Cerebellar cortex (tissue), 1 donor: ENCODE results near the gene SGCG.

ENCODE experiments used
- DNase-seq: peaks from one replicate; pipeline ENCODE4 v3.0.0-alpha.2; 2015; ENCODE audit warnings: low spot score

Gene SGCG

DNA sequence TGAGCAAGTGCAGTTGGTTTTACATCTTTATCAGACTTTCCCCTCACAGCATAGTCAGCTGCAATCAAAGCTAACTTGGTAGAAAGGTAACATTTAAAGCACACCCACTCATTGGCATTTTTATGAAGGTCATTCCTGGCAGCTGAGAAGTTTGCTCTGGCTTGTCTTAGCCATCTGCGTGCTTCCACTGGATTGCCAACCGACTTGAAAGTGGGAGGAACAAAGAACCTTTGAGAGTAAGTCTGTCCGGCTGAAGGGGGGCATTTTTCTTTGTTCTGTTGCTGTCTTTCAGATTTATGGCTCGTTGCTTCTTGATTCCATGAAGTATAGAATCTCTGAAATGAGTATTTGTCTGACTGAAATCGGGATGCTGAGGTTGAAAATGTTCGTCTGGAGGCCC lies 149.6 kb downstream of the SGCG start:
- DNase-seq: no peak

DNA sequence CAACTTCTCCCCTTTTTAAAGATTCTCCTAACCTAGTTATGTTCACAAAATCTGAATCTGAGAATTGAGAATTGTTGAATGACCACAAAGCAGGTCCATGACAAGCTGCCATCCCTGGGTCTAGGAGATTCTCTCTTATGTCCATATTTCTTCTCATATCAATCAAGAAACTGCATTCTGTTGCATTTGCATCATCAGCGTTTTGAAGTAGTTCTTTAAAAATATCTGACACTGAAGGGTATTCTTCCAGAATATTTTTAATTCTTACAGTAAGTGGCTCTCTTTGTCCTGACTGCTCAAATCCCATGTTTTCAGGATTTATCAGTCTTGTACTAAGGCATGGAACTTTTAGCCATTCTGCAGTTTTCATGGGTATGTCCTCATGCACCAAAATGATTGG lies 158.4 kb downstream of the SGCG start:
- DNase-seq: no peak

DNA sequence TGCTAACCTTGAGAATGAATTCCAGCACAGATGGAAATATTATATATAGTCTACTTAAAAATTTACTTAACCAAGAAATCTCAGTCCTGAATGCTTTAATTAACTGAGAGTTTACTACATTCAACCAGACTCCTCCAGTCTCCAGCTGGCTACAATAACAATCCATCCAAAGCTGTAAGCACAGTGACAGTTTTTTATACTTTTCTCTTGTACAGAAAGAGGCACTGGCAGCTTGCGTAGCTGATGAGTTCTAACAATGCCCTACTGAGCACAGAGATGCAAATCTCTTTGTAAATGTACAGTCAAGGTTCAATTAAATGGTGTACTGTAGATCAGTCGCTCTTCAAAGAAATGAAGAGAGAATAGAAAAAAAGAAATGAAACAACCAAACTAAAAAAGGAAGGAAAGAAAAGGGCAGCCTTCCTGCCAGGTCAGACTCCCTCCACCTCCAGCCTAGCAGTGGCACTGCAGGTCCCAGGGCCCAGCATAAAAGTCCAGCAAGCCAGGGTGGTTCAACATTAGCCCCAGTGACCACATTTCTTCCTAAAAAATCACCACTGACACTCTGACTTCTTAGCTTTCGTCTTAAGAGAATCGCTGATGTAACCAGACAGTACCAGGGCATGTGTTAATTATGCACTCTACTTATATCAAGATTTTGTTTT lies 164.3 kb downstream of the SGCG start:
- no peak for DNase-seq

- no peak for DNase-seq
Measured at GRCh38 chr13:23347601-23348000, 166.8 kb downstream of the SGCG start.

DNA sequence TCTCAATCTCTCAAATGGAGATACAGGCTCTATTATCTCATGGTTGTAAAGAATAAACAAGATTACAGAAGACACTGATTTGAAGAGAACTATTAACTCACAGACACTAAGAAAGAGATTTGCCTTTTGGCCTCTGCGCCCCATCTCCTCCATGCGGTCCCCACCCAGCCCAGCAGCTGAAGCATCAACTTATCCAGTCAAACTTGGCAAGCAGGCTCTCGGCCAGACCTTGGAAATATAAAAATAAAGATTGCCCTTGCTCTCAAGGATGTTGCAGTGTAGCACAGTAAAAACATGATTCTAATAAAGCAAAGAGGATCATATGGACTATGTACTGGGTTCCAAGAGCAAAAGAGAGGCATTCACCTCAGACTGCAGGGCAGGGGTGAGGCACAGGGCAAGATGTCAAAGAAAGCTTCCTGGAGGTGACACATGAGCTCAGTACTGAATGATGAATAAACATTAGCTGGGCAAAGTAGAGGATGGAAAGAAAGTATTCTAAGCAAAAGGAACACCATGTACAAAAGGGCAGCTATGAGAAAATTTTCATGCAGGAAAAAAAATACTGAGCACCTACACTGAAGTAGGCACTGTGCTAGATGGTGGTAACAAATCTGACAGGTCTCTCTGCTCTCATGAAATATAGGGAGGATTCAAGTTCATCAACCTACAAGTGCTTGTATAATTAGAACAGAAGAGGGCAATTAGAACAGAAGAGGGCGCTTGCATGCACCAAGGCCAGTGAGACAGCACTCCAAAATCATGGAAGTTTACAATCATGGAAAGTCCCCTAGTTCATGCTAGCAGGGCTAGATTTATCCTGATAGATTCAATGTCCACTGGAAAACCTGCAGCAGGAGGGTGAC lies 167.7 kb downstream of the SGCG start:
- no peak for DNase-seq

DNA sequence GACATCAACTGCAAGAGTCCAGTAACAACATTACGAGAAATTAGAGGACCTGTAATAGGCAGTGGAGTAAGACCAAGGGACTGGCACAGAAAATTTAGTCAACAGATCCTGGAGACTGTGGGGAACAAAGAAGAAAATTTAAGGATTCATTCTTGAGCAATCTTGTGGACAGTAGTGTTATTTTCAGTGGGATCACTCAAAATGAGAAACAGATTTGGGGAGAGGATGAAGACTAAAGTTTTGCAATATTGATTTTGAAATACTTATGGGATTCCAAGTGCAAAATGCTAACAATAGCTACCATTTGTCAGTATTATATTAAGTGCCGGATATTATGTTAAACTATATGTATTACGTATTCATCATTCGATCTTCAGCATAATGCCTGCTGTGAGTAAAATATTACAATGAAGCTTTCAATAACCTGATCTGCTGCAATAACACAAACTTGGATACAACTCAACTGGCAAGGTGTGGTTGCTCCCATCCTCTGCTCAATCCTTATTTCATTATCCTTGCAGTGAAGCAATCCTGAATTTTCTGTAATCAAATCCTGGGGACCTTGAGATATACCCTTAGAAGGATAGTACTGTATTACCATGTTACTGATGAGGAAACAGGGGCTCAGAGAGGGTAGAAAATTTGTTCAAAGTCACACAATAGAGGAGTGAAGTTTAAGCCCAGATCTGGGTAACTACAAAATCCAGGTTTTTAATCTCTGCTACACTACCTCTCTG lies 168.6 kb downstream of the SGCG start:
- DNase-seq: no peak

GRCh38 chr13:23350009-23350408 lies 169.2 kb downstream of the SGCG start:
- no peak for DNase-seq

- no peak for DNase-seq
Measured at GRCh38 chr13:23352161-23352560, 171.4 kb downstream of the SGCG start.

DNA sequence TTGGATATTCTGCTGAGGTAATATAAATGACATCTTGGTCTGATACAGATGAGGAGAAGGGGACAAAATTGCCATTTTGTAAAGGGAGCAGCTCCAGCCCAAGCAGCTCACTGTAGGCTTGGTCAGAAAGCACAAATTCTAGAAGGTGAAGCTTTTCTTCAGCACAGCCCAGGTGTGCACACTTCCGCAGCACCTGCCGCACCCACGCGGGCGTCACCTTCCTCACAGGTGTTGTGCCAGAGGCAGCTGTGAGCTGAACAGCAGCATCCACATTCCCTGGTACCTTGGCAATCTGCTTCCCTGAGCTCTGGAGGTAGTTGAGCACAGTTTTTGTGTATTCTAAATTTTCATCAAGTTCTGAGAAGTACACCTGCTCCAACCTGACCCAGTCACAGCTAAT lies 173.7 kb downstream of the SGCG start:
- DNase-seq: no peak

DNA sequence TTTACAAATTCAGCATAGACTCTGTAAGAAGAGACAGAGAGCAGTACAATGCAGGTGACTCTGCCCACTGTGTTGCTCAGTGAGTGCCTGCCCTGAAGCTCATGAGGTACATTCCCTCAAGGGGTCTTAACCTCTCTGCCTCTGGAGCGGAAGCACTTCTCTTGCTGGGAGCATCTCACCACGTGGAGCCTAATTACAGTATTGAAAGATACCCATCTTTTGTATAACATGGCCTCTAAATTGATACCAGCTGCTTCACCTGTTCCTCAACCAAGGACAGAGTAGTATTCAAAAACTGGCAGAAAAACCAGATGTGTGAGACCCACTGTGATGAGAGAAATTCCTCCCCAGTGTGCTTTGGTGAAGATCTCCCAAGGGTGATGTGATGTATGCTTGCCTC lies 175.6 kb downstream of the SGCG start:
- DNase-seq: no peak

DNA sequence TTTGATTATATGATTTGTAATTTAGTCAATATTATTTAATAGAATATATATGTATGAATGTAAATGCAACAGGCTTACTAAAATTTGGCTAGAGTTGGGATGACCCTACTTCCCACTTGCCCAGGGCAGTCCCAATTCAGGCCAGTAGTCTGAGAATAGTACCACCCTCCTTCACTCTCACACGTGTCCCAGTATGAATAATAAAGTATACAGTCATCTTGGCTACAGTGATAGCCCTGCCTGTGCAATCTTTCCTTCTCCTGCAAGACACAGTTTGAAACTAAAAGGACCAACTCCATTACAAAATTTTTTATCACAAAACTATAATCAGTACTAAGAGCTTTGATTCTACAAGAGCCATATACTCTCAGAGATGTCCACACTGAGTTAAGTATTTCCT lies 176.6 kb downstream of the SGCG start:
- no peak for DNase-seq

DNA sequence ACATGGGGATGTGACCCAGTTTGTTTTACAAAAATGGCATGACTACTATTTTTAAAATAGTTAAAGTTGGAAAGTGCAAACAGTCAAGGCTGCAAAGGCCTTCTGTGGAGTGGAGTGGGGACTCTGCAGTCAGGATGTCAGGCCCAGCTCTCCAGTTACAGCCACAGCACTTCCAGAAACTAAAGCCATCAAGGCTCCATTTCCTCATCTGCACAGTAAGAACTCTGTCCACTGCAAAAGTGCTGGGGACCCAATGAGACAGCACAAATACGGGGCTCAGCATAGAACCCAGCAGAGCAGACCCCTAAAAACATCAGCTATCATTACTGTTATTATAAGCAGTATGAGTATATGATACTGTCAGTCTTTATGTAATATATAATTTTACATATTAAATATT lies 179.1 kb downstream of the SGCG start:
- DNase-seq: no peak

GRCh38 chr13:23365652-23366051 lies 184.9 kb downstream of the SGCG start:
- no peak for DNase-seq

DNA sequence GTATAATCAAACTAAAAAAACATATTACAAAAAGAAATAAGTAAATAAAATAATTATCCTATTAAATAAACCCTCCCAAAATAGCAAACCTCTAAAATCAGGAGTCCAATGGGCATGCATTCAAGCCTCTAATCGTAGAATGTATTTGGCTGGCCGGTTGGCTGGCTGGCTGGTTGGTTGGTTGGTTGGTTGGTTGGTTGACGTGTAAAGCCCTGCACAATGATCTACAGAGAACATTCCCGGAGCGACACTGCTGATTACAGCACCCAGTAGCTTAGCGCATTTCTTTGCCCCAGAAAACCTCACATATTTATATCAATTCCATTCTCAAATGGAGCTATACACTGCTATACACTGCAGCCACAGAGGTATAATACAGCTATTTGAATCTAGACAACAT lies 187.1 kb downstream of the SGCG start:
- DNase-seq: no peak

DNA sequence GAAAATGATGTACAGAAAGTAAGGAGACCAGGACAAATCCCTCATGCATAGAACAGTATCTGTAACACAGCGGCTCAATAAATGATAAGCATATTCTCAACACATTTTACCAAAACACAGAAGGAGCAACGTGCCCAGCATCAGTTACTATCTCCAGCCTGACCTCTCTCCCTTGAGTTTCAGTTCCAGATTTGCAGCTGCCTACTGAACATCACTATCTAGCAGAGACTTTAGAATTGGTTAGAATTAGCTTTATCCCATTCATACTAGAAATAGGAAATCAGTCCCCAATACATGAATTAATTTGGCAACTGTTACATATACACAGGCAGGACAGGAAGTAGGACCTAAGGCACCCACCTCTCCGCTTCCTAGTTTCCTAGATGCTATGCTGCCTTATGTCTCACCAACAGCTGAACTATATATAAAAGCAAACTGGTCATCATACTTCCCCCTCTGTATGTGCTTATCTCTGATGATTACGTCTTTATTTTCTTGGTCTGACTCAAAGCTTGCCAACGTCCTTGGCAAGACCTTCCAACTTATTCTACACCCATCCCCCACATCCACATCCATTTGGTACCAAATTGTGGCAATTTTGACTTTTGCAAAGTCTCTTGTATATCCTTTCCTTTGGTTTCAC lies 191.6 kb downstream of the SGCG start:
- DNase-seq: no peak
